HG03558 (cell line): ENCODE data around the gene REG3A.

ENCODE experiments used
- ATAC-seq: cut with Tn5 transposase; IDR thresholded peaks from one replicate; pipeline ENCODE4 v1.9.1; 2021; ENCODE audit warnings: moderate number of reproducible peaks; ENCODE audit not compliant: unreplicated experiment; ENCODE audit errors: extremely low read depth

The REG3A gene

DNA sequence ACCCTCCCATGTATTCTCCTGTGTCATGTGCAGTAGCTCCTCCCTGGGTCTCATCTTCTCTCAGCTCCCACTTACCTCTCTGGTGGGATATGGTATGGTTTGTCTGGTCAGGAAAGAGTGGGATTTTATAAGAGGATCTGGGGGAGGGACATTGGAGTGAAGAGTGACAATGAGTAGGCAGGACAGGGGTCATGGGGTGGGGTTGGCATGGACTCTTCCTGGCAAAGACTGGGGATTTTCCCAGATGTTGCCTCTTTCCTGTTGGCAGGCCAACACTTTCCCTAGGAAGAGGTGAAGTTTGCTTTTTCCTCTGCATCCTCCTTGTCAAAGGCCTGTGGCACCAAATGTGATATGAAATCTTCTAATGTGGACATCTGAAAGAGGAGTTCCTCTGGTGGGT, at the start of gene REG3A:
REG3A (minus strand) TSS at position 101 of the 400 bp plus-strand sequence. CDS start 348 bp downstream, outside the sequence.
- no peak for ATAC-seq

DNA sequence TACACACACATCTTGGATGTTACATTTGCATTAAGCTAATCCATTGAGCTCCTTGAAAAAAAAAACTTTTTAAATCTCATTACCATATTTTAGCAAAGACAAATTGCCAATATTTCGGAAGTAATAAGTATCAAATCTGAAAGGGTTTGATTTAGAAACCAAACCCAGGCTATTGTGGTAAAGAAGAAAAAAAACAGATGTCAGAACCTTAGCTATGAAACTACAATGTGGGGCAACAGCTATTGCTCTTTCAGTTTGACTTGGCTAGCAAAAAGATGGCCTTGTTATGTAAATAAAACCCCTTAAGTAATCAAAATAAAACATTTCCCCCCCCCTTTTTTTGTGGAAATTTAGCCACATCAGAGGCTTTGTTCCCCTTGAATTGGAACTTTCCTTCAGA, 41.2 kb upstream of the REG3A start:
- ATAC-seq, result no peak

DNA sequence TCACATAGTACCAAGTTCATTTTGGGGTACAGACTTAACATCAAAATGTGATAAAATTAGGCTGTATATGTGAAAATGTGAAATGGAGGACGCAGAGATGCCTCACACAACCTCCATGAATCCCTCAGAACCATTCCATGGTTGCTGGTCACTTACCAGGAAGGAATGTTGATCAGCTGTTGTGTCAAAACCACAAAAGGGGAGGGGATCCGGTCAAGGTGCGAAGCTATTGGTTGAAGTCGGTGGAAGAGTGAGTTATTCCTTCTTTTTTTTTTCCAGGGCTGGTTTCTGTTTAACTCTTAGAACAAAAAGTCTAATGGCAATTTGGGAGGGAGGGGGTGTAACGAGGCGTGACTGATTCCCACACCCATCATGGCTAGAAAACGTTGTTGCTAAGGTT, 32.3 kb upstream of the REG3A start:
- ATAC-seq, result no peak

DNA sequence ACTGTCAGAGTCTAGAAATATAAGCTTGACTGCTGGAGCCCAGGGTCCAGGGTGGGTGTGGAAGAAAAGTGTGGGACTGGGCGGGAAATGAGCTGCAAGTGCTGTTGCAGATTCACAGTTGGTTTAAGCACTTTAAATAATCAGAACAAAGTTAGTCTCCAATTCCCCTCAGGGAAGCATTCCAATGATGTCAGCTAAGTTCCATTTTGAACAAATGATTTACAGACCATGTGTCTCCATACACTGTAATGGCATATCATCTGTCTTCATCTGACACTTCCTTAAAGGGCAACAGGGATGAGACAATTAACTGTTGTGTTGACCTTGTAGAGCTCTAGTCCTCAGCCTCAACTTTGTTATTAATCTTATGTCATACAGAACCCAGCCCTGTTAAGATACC, 31.5 kb upstream of the REG3A start:
- no peak for ATAC-seq

DNA sequence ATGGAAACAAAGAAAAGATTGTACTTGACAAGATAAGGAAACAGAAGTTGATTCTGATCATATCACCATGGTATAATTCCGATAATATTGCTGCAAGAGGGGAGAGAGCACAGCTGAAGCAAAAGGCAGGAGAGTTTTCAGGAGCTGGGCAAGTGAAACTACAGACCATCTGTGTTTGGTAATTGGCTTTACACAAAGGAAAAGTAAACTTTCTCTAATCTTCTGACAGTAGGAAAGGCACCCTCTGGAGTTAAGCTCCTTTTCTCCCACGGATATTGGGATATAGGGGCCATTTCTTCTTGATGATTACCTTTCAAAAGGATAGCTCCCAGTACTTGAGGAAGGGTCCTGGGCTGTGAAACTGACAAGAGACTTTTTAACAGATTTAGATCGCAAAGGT, 29.9 kb upstream of the REG3A start:
- no peak for ATAC-seq

DNA sequence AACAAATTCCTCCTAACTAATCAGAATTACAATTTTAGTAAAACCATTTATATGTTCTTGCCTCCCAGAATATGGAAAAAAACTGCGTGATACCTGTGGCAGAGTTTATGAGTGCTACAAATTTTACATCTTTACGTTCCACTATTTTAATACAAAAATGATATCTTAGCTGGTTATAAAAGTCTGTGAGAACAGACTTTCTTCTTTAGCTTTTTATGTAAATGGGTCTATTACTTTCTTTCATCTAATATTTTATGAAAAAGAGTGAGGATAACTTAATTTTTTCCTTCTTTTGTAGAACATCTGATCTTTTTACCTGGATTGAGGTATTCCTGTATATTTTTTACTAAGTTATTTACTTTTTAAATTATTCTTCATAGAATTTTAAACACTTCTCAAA, 22.1 kb upstream of the REG3A start:
- no peak for ATAC-seq

DNA sequence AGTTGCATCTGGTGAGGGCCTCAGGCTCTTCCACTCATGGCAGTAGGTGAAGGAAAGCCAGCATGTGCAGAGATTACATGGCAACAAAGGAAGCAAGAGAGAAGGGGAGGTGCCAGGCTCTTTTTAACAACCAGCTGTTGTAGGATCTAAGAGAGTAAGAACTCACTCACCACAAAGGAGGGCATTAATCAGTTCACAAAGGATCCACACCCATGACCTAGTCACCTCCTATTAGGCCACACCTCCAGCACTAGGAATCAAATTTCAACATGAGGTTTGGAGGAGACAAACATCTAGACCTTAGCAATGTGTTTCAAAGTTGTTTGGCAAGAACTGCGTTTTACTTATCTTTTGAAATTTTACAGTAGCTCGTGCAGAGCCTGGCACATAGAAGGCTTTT, 20.5 kb upstream of the REG3A start:
- ATAC-seq, result no peak

DNA sequence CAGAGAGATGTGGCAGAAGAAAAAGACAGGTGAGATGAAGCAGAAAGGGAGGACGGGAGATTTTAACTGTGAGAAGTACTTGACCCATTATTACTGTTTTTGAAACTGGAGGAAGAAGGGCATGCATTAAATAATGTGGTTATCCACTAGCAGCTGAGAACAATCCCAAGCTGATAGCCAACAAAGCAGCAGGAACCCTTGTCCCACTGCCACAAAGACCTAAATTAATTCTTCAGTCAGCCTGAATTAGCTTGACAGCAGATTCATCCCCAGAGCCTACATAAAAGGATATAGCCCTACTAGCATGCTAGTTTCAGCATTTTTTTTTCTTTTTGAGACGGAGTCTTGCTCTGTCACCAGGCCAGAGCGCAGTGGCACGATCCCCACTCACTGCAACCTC, 19.5 kb upstream of the REG3A start:
- no peak for ATAC-seq

DNA sequence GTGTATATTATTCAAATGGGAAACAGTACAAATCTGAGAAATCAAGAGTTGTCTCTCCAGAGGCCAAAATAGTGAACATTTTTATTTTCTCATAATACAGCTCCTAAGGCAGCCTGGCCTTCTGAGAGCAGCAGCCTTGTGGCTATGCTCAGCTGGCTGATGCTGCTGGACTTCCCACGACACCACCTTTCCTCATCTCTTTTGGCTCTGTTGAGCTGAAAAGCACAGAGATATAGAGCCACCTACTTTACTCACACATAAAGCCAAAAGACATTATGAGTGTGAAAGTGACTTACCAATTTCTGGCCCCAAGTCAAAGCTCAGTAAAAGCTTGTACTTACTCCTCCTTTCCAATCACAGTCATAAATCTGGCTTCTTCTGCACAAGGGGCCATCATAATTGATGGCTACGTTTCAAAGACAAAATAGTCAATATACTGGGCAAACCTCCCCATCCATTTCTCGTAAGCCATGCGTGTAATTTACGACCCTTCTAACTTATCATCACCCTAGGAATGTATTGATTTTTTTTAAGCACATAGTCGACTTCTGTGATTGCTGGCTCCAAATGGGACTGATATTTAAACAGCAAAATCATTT, 18.6 kb upstream of the REG3A start:
- ATAC-seq, result no peak

DNA sequence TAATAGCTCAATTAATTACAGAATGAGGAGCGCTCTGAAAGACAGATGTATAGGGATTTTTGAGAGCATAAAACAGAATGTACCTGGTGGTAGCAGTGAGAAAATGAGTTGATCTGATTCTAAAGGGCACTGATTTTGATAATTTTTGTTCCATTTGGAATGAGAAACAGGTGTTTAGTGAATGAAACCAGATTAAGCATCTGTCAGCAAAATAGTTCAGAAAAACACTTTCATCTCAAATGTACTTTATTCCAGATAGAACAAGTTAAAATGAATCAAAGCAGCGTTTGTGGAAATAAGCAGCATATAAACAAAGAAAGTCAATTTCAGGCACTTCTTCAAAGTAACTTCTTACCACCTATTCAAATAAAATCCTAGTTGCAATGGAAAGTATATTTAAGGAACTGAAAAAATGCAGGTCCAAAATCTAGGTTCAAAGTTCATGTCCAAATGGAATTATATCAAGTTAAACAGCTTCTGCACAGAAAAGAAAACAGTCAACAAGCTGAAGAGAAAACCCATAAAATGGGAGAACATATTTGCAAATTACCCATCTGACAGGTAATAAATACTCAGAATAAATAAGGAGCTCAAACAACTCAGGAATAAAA, 11.9 kb upstream of the REG3A start:
- ATAC-seq, result no peak

DNA sequence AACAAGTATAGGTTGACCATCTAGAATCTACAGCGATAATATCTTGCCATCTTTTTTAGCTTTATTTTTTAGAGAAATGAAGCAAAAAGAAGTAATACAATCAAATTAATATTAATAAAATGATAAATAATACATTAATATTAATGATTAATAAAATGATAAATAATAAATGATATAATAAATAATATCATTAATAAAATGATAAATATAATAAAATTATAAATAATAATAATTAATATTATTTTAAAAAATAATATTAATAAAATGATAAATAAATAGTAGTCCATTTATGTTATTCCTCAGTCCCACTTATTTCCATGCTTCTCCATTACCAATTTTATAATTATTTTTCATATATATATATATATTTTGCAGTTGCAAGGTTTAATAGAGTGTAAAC, 3.2 kb upstream of the REG3A start:
- no peak for ATAC-seq

DNA sequence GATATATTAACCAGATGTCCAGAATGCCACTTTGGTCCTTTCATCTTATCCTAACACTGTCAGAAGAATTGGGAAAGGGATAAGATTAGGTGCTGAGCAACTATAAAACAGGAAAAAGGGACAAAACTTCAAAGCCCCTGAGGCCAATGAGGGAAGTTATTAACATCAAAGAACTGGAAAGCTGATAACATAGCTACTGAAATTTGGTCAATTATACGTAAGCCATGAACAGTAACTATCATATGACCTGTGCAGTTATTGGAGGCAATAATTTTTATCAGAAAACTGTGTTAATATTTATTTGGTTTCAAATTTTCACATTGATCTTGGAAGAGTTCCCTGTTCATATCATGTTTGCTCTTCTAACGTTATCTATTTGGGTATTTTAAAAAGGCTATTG, 2.6 kb upstream of the REG3A start:
- ATAC-seq, result no peak

DNA sequence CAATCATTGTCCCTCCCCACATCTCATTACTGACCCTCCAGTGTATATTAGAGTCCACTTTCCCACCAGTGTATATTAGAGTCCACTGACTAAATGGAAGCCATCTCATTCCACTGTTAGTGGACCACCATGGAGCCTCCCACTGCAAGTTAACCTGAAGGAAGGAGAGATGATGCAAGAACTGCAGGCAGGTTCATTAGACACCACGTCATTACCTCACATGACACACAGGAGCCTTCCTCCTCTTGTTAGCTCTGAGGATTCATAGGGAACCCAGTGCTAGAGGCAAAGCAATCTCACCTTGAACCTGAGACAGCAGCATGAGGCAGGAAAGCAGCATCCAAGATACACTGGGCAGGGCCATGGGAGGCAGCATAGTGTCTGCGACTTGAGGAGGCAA, 523 bp downstream of the REG3A start:
- ATAC-seq, result no peak

DNA sequence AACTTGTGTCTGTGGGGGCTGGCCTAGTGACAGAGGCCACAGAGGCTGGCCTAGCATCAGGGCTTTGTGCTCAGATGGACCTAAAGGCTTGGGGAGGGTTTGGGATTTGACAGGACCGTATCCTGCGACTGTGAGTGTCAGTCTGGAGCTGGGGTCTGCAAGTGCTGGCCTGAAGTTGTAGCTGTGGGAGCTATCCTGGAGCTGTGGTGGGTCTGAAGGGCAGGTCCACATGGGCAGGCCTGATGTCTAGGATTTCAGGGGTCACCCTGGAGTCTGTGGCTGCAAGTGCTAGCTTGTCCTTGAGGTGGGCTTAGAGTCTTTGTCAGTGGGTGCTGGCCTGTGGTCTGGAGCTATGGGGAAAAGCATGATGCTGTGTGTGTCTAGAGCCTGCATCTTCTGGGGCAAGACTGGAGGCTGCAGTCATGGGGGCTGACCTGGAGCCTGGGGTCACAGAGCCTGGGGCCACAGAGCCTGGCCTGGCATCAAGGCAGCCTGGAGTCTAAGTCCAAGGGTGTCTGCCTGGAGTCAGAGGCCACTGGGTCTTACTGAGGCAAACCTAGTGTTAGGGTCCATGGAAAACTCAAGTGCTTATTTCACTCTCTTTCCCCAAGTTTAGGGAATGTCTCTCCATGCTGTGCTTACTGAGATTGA, 3.6 kb downstream of the REG3A start:
- ATAC-seq, result no peak

DNA sequence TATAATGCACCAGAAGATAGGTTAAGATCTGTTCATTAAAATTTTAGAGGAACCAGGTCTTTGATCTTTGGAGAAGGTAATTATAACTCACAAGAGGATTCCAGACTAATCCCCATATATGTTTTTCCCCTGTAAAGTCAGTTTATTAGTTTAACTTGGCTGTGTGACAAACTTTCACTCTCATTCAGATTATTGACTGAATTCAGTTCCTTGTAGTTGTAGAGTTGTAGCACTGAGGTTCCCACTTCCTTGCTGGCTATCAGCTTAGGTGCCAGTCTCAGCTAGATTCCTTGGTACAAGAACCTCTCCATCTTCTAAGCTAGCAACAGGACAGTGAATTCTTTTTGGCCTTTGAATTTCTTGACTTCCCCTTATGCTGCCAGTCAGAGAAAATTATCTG, 20.1 kb downstream of the REG3A start:
- no peak for ATAC-seq

DNA sequence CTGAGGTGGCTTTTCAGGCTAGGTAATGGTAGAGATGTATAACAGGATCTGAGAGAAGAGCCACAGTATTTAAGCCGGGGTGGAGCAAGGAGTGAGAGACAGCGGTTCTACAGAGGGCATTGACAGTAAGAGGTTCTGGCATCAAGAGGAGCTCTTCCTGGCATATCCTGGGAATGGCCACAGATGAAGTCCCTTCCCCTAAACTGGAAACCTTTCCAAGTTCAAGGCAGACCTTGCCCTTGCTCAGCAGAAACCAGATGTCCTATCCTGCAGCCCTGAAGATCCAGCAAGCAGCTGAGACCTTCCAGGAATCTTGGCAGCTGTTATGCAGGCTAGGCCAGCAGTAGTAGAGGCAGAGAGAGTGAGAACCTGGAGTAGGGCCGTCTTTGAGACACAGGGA, 21.2 kb downstream of the REG3A start:
- ATAC-seq, result no peak

DNA sequence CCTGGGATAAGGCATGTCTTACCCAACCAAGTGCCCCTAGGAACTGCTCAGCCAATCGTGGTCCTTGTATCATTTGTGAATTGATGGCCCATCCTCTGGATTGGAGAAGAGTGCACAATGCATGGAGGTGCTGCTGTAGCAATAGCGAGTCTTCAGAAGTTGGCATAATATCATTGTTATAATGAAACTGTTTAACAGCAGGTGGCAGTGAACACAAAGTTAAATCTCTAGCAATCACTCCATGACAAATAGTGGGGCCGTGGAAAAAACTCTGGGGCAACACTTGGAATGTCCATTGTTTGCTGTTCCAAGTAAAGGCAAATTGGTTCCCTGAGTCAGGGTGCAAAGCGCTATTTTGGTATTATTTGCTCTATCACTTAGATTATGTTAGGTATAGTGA, 27.9 kb downstream of the REG3A start:
- no peak for ATAC-seq

DNA sequence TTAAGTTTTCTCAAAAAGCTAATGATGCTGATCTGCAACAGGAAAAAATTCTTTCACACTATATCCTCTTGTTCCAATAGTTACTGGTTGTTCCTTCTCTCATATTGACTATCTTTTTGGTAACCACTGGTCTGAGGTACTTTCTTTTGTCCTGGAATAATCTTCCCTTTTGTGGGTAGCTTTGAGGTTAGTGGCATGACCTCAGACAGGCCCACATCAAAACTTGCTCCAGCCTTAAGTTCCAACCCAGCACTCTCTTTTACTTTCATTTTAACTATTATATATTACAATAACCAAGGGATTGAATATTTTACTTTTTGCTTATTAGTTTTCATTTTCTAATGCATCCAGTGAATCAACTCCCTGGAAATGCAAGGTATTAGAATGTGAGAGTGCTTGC, 29.7 kb downstream of the REG3A start:
- ATAC-seq, result no peak

DNA sequence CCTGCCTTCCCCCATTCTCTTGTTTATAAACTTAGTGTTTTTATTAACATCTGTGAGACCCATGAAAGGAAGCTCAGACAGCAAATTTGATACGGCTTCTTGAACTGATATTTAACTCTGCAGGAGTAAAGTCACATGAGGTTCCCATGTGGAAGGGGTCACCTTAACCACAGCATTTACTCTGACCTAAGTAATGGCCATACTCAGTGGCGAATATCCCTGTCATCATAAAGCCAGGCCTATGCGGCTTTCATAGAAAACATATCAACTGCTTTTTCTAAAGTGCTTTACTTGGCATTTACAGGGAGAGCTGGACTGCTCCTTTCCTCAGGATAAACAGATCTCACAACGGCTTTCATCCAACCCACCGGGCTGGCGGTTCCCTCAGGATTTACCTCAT, 30.3 kb downstream of the REG3A start:
- ATAC-seq, result no peak

DNA sequence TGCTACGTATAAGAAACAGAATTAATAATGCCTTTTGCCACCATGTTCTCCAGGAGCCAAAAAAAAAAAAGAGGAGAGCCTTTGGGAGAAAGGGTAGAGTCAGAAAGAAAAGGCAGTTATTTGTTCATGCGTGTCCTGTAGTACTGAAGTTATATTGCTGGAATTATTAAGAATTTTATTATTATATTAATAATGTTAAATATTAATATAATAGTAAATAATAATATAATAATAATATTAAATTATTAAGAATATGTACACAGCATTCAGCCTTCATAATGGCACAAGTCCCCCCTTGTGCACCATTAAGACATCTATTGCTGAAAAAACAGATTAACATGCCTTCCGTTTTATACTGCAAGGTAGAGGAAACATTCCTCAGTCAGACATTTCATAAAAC, 31.1 kb downstream of the REG3A start:
- no peak for ATAC-seq

DNA sequence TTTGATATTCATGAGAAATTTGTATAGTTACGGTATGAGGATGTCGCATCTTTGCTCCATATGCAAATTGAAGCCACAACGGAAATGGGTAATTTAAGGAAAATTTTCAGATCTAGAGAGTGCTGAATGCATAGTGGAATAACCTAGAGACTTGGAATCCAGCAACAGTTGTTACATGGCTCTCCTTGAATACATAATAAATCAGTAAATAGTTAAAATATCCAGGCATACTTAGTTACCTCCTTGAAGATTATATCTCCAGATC, 33.9 kb downstream of the REG3A start:
- no peak for ATAC-seq
